Thoracic aorta (tissue), 2 donors: Measurements from ENCODE around the gene PWWP2B. TPM values are rescaled to one million over a fixed set of nuclear protein-coding genes. Genes with fewer than 3 reads are reported as not detected.

Experiments used
- ATAC-seq: fragments of 150-250 bp; one replicate; pipeline ENCODE4 v1.8.0; 2017; ENCODE audit warnings: low read depth; ENCODE audit not compliant: insufficient number of reproducible peaks, low FRiP score
- DNase-seq: peaks from one replicate; pipeline ENCODE4 v3.0.0-alpha.2; 2020; ENCODE audit warnings: low spot score
- H3K27ac ChIP-seq, 2 donors: fragments of 200-600 bp; sonication (generic); 1 replicate in 1 of 2; 2 replicates in 1 of 2; pipeline ENCODE4 v1.5.1; 2016; ENCODE audit warnings: mild to moderate bottlenecking in 2 of 2, moderate library complexity in 2 of 2
- H3K27me3 ChIP-seq: fragments of 200-600 bp; sonication (generic); replicated peaks from 2 replicates; pipeline ENCODE4 v1.6.0; 2016; ENCODE audit warnings: mild to moderate bottlenecking; ENCODE audit not compliant: insufficient read depth
- H3K36me3 ChIP-seq: fragments of 200-600 bp; sonication (generic); one replicate; pipeline ENCODE4 v1.5.1; 2016
- H3K4me1 ChIP-seq, 2 donors: fragments of 200-600 bp; sonication (generic); 1 replicate in 1 of 2; 2 replicates in 1 of 2; pipeline versions ENCODE4 v1.5.1 to v1.6.0; 2016; ENCODE audit warnings: low read depth in 2 of 2, mild to moderate bottlenecking in 1 of 2; ENCODE audit not compliant: control insufficient read depth in 1 of 2
- H3K4me3 ChIP-seq: fragments of 200-600 bp; sonication (generic); 2 replicates; pipeline ENCODE4 v1.5.1; 2016; ENCODE audit warnings: mild to moderate bottlenecking
- H3K9me3 ChIP-seq: fragments of 200-600 bp; sonication (generic); 2 replicates; pipeline ENCODE4 v1.5.1; 2016
- total RNA-seq, 2 donors: library from RNA; depleted of rRNA; stranded (reverse); fragments of >200 nt; gene quantifications; one replicate each; pipeline versions ENCODE4 v1.1.0 to v1.2.3, GENCODE V29; 2016
- TF ChIP-seq, protein P1 (sequence below): fragments of 200-600 bp; sonication (generic); IDR thresholded peaks from one replicate; pipeline ENCODE4 v1.5.1; 2019; ENCODE audit warnings: antibody characterized with exemption

Gene PWWP2B
- total RNA-seq, 2 donors from 2014 or later = 5.3 to 7.8 TPM

DNA sequence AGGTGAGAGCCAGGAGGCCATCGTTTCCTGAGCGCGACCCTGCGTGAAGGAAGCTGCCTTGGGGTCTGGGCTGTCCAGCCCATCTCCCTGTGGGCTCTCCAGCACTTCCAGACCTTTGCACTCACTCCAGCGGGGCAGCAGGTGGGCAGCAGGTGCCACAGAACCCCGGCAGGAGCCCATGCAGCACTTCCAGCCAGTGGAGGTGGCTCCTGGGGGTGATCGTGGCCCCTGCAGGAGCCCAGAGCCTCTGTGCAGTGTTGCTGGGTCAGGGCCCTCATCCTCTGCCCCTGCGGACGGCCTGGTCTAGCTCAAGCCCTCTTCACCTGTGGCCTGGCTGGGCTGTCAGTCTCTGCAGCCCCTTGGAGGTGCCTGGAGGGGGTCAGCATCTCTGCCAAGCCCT, 59.9 kb downstream of the PWWP2B start:
- TF ChIP-seq, protein P1, sequence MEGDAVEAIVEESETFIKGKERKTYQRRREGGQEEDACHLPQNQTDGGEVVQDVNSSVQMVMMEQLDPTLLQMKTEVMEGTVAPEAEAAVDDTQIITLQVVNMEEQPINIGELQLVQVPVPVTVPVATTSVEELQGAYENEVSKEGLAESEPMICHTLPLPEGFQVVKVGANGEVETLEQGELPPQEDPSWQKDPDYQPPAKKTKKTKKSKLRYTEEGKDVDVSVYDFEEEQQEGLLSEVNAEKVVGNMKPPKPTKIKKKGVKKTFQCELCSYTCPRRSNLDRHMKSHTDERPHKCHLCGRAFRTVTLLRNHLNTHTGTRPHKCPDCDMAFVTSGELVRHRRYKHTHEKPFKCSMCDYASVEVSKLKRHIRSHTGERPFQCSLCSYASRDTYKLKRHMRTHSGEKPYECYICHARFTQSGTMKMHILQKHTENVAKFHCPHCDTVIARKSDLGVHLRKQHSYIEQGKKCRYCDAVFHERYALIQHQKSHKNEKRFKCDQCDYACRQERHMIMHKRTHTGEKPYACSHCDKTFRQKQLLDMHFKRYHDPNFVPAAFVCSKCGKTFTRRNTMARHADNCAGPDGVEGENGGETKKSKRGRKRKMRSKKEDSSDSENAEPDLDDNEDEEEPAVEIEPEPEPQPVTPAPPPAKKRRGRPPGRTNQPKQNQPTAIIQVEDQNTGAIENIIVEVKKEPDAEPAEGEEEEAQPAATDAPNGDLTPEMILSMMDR = no peak
- no peak for DNase-seq

GRCh38 chr10:132457328-132458070, 60.5 kb downstream of the PWWP2B start:
- ATAC-seq = no peak
- no peak for DNase-seq
- H3K4me1 ChIP-seq = peaks cover 3 to 13% of the 10 kb centered on the region in 2 donors

More for the DNA sequence above, 59.9 kb downstream of the PWWP2B start:
- H3K4me1 ChIP-seq = peaks cover 3 to 15% of the 10 kb centered on the region in 2 donors
- H3K27me3 ChIP-seq = no peaks in the 10 kb centered on the region
- H3K27ac ChIP-seq = no peak overlapping the region
- no peak for ATAC-seq
- no peak overlapping the region for H3K4me3 ChIP-seq
- H3K9me3 ChIP-seq = no peaks in the 10 kb centered on the region
- H3K36me3 ChIP-seq = no peaks in the 10 kb centered on the region

GRCh38 chr10:132458071-132458585, 61.1 kb downstream of the PWWP2B start:
- Histone ChIP-seq H3K36me3 (no peaks in the 10 kb centered on the region), H3K9me3 (no peaks in the 10 kb centered on the region), H3K4me3 (no peak overlapping the region), H3K4me1 (peaks cover 0 to 9% of the 10 kb centered on the region in 2 donors), H3K27ac (no peak overlapping the region), H3K27me3 (no peaks in the 10 kb centered on the region)
- ATAC-seq = no peak
- TF ChIP-seq, protein P1 = no peak
- no peak for DNase-seq

More at GRCh38 chr10:132457328-132458070, 60.5 kb downstream of the PWWP2B start:
- Histone ChIP-seq H3K36me3 (no peaks in the 10 kb centered on the region), H3K9me3 (no peaks in the 10 kb centered on the region), H3K4me3 (no peak overlapping the region), H3K27ac (no peak overlapping the region), H3K27me3 (no peaks in the 10 kb centered on the region)
- TF ChIP-seq, protein P1 = no peak

- no peaks in the 10 kb centered on the region for H3K9me3 ChIP-seq
- H3K4me1 ChIP-seq = peaks cover 6 to 9% of the 10 kb centered on the region in 2 donors
- ATAC-seq (no peak), DNase-seq (no peak)
- H3K27ac ChIP-seq = no peak overlapping the region
- no peak overlapping the region for H3K4me3 ChIP-seq
- no peaks in the 10 kb centered on the region for H3K36me3 ChIP-seq
- no peaks in the 10 kb centered on the region for H3K27me3 ChIP-seq
- TF ChIP-seq, protein P1 = peak; percentile 98
Measured at GRCh38 chr10:132458586-132459300, 61.7 kb downstream of the PWWP2B start.
